AG10803 (cell line): Measurements from ENCODE around the gene VPS37B.

ENCODE experiments used
- DNase-seq: peaks from one replicate; pipeline ENCODE4 v3.0.0; 2010; ENCODE audit warnings: low read depth
- H3K4me3 ChIP-seq: 2 replicates; pipeline ENCODE4 v1.5.1; 2011; ENCODE audit warnings: mild to moderate bottlenecking, low read length, control low read depth
- CTCF ChIP-seq: conservative IDR thresholded peaks from 2 replicates; pipeline ENCODE4 v1.5.1; 2011; ENCODE audit warnings: mild to moderate bottlenecking, low read length, control low read depth, inconsistent platforms

VPS37B gene

DNA sequence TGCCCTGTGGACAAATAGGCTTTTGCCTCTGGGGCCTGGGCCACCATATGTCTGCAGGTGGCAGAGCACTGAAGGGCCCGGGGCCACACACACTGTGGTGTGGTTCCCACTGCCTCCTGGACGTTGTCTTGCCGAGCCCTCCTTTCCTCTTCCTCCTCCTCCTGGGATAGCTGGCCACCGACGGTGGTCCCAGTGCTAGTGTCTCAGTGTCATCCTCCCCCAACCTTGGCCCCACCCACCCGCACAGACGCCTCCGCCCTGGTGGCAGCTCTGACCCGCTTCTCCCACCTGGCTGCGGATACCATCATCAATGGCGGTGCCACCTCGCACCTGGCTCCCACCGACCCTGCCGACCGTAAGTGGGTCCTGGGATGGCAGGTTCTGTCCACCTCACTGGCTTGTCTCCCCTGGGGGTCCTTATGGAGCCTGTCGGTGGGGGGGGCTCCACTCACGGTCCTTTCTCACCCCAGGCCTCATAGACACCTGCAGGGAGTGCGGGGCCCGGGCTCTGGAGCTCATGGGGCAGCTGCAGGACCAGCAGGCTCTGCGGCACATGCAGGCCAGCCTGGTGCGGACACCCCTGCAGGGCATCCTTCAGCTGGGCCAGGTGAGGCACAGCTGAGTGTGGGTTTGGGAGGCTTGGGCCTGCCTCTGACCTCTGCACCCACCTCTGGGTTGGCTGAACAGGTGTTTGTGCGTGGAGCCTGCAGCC lies 37.2 kb downstream of the VPS37B start:
- H3K4me3 ChIP-seq = no peak overlapping the region
- DNase-seq = no peak
- no peak for TF ChIP-seq CTCF

GRCh38 chr12:122858171-122858570 lies 37.8 kb downstream of the VPS37B start:
- no peak overlapping the region for H3K4me3 ChIP-seq
- TF ChIP-seq CTCF = no peak
- DNase-seq = no peak

DNA sequence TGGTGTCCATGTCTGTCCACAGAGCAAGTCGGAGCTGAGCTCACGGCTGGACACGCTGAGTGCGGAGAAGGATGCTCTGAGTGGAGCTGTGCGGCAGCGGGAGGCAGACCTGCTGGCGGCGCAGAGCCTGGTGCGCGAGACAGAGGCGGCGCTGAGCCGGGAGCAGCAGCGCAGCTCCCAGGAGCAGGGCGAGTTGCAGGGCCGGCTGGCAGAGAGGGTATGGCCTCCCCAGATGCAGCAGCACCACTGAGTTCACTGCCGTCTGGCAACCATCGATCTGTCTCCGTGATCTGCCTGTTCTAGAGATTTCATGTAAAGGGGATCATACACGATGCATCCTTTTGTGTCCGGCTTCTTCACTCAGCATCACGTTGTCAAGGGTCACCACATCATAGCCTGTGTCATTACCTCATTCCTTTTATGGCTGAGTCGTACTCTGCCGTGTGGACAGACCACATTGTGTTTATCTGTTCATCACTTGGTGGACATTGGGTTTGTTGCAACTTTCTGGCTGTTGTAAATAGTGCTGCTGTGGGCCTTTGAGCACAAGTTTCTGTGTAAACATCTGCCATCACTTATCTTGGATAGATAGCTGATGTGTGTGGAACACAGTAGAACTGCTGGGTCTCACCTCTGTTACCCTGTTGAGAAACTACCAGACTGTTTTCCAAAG lies 38.8 kb downstream of the VPS37B start:
- no peak overlapping the region for H3K4me3 ChIP-seq
- no peak for TF ChIP-seq CTCF
- no peak for DNase-seq

GRCh38 chr12:122855928-122856831 lies 39.7 kb downstream of the VPS37B start:
- no peak overlapping the region for H3K4me3 ChIP-seq
- TF ChIP-seq CTCF = no peak
- DNase-seq = no peak

DNA sequence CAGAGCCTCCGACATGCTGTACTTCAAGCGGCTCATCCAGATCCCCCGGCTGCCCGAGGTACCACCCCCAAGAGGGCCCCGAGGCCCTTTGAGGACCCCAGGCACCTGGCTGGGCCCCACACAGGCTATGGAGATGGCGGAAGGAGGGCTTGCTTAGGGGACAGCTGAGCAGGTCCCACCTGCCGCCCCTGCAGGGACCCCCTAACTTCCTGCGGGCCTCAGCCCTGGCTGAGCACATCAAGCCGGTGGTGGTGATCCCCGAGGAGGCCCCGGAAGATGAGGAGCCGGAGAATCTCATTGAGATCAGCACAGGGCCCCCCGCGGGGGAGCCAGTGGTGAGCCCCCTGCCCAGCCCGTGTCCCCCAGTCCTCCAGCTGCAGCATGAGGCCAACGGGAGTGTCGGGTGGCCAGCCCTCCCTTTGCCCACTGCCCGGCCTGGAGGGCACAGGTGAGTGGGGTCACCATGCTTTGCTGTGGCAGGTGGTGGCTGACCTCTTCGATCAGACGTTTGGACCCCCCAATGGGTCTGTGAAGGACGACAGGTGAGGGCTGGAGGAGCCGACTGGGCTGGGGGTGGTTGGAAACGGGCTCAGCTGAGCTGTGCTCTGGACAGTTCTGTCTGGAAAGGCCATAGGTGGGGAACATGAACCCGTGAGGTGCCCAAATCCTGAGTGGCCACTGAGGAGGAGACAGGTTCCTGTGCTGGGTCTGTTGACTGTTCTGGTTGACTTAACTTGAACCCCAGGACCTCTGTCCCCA lies 40.7 kb downstream of the VPS37B start:
- H3K4me3 ChIP-seq = no peak overlapping the region
- TF ChIP-seq CTCF = no peak
- DNase-seq = no peak

DNA sequence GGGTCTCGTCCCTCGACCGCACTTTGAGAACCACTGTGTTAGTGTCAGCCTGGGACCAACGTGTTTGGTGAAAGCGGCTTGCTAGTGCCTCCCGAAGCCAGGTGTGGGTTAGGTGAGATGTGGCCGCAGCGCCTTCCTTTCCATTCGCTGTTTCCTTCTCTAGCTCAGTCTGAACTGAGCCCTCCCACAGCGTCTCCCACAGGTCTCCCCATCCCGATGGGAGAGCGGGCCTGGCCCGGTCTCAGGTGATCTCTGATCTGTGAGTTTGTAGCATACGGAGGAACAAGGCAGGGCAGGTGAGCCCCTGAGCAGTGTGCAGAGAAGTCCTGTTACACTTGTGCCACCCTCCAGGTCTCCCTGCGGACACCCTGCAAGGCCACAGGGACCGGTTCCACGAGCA lies 41.4 kb downstream of the VPS37B start:
- H3K4me3 ChIP-seq = no peak overlapping the region
- DNase-seq = no peak
- no peak for TF ChIP-seq CTCF
